Measurements from ENCODE around the gene TCF3.

The TCF3 gene

DNA sequence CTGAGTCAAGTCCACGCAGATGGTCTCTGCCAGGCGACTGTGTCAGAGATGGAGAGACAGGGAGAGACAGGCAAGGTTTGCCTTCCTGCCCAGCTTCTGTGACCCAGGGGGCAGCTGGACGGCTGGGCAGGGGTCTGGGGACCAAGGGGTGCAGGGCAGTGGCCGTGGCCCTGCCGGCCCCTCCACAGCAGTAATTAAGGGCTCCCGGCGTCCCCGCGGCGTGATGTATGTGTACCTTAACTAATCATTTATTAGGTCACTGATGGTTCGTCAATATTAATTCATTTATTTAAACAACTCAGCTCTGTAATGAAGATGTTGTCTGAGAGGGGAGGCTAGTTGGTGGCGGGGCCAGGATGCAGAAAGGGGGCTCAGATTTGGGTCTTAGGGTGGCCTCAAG lies 28.6 kb upstream of the TCF3 start:
- no peak overlapping the region for H3K27ac ChIP-seq
- no peak overlapping the region for H3K4me3 ChIP-seq (ENCODE audit: low read depth in 1 of 2, low read length in 1 of 2)
- peaks cover 86% of the 10 kb centered on the region for H3K27me3 ChIP-seq
- no peaks in the 10 kb centered on the region for H3K4me1 ChIP-seq (ENCODE audit: control insufficient read depth in 1 of 2, insufficient read depth in 1 of 2, low read depth in 1 of 2, low read length in 1 of 2)
- no peaks in the 10 kb centered on the region for H3K36me3 ChIP-seq
- no peaks in the 10 kb centered on the region for H3K9me3 ChIP-seq
- TF ChIP-seq, protein P1, sequence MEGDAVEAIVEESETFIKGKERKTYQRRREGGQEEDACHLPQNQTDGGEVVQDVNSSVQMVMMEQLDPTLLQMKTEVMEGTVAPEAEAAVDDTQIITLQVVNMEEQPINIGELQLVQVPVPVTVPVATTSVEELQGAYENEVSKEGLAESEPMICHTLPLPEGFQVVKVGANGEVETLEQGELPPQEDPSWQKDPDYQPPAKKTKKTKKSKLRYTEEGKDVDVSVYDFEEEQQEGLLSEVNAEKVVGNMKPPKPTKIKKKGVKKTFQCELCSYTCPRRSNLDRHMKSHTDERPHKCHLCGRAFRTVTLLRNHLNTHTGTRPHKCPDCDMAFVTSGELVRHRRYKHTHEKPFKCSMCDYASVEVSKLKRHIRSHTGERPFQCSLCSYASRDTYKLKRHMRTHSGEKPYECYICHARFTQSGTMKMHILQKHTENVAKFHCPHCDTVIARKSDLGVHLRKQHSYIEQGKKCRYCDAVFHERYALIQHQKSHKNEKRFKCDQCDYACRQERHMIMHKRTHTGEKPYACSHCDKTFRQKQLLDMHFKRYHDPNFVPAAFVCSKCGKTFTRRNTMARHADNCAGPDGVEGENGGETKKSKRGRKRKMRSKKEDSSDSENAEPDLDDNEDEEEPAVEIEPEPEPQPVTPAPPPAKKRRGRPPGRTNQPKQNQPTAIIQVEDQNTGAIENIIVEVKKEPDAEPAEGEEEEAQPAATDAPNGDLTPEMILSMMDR (IDR thresholded peaks at IDR 0.05): no peak

DNA sequence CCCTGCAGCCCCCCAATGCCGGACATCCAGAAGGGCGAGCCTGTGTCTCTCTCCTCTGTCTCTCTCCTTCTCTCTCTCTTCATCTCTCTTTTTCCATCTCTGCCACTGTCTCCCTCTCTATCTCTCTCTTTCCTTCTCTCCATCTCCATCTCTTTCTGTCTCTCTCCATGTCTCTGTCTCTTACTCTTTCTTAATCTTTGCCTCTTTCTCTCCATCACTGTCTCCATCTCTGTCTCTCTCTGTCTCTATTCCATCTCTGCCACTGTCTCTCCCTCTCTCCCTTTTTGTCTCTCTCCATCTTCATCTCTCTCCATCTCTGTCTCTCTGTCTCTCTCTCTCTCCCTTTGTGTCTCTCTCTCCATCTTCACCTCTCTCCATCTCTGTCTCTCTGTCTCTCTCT lies 25.7 kb upstream of the TCF3 start:
- Histone ChIP-seq H3K36me3 (no peaks in the 10 kb centered on the region), H3K4me3 (ENCODE audit: low read depth in 1 of 2, low read length in 1 of 2) (no peak overlapping the region), H3K9me3 (no peaks in the 10 kb centered on the region), H3K27me3 (peaks cover 87% of the 10 kb centered on the region), H3K27ac (no peak overlapping the region), H3K4me1 (ENCODE audit: control insufficient read depth in 1 of 2, insufficient read depth in 1 of 2, low read depth in 1 of 2, low read length in 1 of 2) (no peaks in the 10 kb centered on the region)
- TF ChIP-seq, protein P1 (IDR thresholded peaks at IDR 0.05): no peak

DNA sequence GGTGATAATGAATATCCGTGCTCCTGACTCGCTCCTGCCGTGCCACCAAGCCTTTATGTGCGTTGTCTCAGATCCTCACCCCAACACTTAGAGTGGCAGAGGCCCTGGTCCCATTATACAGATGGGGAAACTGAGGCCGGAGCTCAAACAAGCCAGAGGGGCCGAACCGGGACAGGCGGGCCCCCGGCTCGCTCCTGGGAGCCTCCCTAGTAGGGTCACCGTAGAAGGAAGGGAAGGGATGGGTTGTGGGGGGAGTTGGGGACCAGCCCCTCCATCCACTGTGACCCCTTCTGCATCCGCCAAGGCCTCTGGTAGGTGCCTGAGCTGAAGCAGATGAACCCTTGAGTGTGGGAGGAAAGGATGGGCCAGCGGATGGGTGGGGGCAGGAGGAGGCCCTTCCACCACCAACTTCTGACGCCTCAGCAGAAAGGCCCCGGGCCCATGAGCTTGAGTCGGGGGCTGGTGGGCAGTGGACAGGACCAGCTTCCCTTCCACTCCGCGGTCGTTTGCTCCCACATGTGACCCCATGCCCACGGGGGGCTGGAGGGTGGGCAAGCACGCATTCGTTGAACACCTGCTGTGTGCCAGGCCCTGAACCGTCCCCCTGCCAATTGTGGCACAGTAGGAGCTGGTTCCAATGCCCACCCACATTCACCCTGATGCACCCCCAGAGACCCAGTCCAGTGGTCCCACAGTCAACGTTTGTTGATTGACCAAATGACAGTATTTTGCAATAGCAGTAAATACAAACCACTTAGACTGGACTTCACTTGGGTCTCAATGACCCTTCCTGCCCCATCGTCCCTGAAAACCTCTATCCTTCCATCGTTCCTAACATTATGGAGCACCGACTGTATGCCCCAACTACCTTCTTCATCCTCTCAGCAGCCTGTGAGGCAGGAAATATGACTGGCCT lies 24.2 kb upstream of the TCF3 start:
- Histone ChIP-seq H3K27ac (no peak overlapping the region), H3K4me3 (ENCODE audit: low read depth in 1 of 2, low read length in 1 of 2) (no peak overlapping the region), H3K36me3 (no peaks in the 10 kb centered on the region), H3K9me3 (no peaks in the 10 kb centered on the region), H3K4me1 (ENCODE audit: control insufficient read depth in 1 of 2, insufficient read depth in 1 of 2, low read depth in 1 of 2, low read length in 1 of 2) (peaks cover 0 to 7% of the 10 kb centered on the region in 2 experiments), H3K27me3 (peaks cover 90% of the 10 kb centered on the region)
- TF ChIP-seq, protein P1 (IDR thresholded peaks at IDR 0.05): no peak

DNA sequence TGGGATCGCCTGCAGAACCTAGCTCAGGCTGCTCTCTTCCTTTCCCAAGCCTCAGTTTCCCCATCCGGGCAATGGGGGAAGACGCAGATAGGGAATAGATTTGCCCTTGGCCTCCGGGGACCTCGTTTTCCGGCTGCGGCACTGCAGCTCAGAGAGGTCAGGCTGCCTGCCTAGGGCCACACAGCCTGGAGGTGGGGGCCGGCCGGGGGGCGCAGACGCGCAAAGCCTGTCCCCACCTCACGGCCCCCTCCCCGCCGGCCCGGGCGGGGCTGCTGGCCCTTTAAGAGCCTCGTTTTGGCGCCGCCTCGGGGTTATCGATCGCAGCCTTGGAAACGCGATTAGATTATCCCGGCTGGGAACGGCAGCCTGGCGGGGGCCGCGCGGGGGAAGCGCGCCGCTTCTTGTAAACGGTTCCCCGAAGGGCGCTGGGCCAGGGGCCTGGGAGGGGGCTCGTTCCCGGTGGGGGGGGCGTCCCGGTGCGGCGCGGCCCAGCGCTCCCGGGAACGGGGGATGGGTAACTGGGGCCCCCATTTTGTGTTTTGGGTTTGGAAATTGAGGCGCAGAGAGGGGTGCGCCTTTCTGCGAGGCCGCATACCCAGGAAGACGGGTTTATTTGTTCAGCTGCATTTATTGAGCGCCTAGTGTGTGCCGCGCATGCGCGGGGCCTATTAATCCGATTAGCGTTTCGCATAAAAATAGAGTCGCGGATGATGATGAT lies 23.4 kb upstream of the TCF3 start:
- Histone ChIP-seq H3K27ac (no peak overlapping the region), H3K27me3 (peaks cover 94% of the 10 kb centered on the region), H3K4me3 (ENCODE audit: low read depth in 1 of 2, low read length in 1 of 2) (no peak overlapping the region)

DNA sequence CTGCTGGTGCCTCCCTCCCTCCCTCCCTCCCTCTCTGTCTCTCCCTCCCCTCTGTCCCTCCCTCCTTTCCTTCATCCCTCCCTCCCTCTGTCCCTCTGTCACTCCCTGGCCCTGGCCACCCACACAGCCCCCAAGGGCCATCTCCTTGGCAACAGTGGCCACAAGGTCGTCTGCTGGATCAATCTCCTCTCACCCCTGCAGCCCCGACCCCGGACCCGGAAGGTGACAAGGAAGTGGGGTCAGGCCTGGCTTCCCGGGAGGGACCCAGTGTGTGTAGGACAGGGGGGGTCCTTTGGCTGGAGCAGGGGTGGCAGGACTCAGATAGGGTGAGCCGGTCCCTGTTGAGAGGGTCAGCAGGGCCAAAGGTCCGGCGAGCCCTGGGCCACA lies 21.9 kb upstream of the TCF3 start:
- H3K27ac ChIP-seq: no peak overlapping the region
- no peak overlapping the region for H3K4me3 ChIP-seq (ENCODE audit: low read depth in 1 of 2, low read length in 1 of 2)
- TF ChIP-seq, protein P1 (IDR thresholded peaks at IDR 0.05): no peak
- H3K36me3 ChIP-seq: no peaks in the 10 kb centered on the region
- H3K27me3 ChIP-seq: peaks cover 100% of the 10 kb centered on the region
- no peaks in the 10 kb centered on the region for H3K9me3 ChIP-seq
- H3K4me1 ChIP-seq (ENCODE audit: control insufficient read depth in 1 of 2, insufficient read depth in 1 of 2, low read depth in 1 of 2, low read length in 1 of 2): peaks cover 0 to 7% of the 10 kb centered on the region in 2 experiments

More for the DNA sequence above, 23.4 kb upstream of the TCF3 start:
- TF ChIP-seq, protein P1 (IDR thresholded peaks at IDR 0.05): no peak
- no peaks in the 10 kb centered on the region for H3K9me3 ChIP-seq
- H3K36me3 ChIP-seq: no peaks in the 10 kb centered on the region
- H3K4me1 ChIP-seq (ENCODE audit: control insufficient read depth in 1 of 2, insufficient read depth in 1 of 2, low read depth in 1 of 2, low read length in 1 of 2): peaks cover 0 to 7% of the 10 kb centered on the region in 2 experiments
